GM21576 (cell line): ENCODE results near the gene SOX18.

ENCODE experiments used
- ATAC-seq: cut with Tn5 transposase; IDR thresholded peaks from one replicate; pipeline ENCODE4 v1.9.1; 2021; ENCODE audit warnings: mild to moderate bottlenecking, moderate library complexity; ENCODE audit not compliant: unreplicated experiment

Gene SOX18

DNA sequence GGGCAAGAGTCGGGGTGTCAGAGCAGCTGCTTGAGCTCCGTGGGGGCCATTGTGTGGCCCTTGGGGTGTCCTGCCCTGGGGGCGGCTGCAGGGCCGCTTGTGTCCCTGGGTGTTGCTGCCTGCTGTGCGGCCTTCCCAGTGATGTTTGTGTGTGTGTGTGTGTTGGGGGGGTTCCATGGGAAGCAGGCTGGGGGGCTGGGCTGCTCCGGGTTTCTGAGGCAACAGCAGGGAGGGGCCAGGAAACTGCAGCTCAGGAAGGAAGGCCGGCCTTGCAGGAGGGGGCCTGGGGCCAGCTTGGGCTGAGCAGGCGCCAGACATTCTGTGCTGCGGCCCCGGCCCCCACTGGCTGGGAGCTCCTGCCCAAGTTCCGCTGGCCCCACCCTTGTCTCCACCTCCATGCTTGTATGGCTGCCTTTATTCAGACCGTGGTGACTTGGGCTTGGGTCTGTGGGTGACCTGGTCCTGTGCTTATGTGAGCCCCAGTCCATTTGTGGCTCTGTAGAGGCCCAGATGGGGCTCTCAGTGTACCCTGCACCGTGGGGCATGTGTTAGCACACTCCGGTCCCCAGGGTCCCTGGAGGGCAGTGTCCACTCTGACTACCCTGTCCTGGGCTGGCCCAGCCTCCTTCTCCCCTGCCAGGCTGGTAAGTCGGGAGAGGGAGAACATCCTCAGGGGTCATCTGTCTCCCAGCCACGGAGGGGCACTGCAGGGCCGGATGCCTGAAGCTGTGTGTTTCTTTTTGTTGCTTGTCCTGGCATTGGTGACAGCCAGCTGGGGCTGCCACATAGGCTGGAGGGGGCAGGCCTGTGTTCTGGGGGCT lies 4.6 kb upstream of the SOX18 start:
- ATAC-seq: no peak

GRCh38 chr20:64052987-64053840 lies 3.8 kb upstream of the SOX18 start:
- no peak for ATAC-seq

DNA sequence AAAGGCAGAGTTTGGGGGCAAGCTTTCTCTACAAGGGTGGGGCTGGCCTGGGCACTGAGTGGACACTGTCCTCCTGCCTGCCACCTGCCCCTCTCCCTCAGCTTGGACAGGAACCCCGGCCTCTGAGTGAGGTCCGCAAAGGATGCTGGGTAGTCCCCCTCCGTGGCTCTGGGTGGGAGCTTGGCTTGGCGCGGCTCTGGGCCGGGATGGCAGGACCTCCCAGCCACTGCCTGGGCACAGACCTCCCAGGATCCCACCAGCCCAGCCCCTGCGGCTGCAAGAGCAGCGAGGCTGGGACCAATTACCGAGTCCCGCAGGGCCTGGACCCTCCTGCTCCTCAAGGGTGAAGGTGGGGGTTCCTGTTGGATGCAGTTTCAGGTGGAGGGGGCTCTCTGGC lies 2.9 kb upstream of the SOX18 start:
- ATAC-seq: no peak

GRCh38 chr20:64051561-64052325 lies 2.3 kb upstream of the SOX18 start:
- ATAC-seq: no peak

DNA sequence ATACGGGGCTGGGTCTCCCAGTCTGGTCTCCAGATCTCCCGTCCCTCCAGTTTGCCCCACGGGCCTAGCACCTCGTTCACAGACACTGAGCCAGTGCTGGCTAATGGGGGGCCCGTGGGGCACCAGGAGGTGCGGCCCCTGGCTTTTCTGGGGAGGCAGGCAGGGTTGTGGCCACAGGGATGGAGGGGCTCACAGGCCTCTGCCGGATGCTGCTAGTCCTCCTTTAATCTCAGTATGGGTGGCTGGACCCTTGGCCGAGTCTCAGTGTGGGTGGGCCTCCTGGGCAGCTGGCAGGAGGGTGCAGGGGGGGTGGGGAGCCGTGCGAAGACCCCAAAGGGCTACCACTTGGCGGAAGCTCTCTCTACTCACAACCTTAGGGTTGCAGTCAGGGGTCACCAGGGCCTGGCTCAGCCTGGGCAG lies 1.6 kb upstream of the SOX18 start:
- ATAC-seq: no peak

GRCh38 chr20:64050261-64051032 lies 1.0 kb upstream of the SOX18 start:
- no peak for ATAC-seq

DNA sequence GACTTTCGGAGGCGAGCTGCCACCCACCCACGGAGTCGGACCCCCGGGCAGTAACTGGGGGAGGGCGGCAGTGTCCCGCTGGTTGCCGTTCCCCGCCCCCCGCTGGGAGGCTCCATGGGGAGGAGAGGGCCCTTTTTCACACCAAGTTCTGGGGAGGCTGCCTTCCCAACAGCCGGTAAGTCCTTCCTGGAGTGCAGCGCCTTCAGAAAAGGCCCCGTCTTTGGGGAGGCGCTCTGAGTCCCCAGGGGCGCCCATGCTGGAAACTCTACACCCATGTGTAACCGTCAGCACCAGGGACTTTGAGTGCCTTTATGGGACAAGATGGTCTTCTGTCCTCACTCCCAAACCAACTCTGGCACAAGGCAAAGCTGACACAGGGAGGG lies 430 bp upstream of the SOX18 start:
- ATAC-seq: no peak

GRCh38 chr20:64048402-64049044 lies 916 bp downstream of the SOX18 start:
- ATAC-seq: no peak

DNA sequence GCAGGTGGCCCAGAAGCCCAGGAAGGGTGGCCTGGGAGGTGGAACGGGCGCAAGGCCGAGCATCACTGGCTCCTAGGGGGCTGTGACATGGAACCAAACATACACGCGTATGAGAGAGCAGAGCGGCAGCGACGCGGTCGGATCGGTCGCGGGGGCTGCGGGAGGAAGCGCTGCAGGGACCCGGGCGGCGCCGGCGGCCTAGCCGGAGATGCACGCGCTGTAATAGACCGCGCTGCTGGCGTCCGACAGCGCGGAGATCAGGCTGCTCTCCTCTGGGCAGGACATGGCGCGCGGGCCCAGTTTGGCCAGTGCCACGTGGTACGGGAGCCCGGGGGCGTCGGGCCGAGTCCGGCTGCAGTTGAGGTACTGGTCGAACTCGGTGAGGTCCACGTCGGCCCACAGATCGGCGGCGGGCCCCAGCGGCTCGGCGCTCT lies 1.5 kb downstream of the SOX18 start:
- ATAC-seq: no peak

- ATAC-seq: no peak
These were observed 2.4 kb downstream of the SOX18 start for GRCh38 chr20:64047046-64047389.

- ATAC-seq: no peak
These were observed 4.0 kb downstream of the SOX18 start for GRCh38 chr20:64045346-64046011.

DNA sequence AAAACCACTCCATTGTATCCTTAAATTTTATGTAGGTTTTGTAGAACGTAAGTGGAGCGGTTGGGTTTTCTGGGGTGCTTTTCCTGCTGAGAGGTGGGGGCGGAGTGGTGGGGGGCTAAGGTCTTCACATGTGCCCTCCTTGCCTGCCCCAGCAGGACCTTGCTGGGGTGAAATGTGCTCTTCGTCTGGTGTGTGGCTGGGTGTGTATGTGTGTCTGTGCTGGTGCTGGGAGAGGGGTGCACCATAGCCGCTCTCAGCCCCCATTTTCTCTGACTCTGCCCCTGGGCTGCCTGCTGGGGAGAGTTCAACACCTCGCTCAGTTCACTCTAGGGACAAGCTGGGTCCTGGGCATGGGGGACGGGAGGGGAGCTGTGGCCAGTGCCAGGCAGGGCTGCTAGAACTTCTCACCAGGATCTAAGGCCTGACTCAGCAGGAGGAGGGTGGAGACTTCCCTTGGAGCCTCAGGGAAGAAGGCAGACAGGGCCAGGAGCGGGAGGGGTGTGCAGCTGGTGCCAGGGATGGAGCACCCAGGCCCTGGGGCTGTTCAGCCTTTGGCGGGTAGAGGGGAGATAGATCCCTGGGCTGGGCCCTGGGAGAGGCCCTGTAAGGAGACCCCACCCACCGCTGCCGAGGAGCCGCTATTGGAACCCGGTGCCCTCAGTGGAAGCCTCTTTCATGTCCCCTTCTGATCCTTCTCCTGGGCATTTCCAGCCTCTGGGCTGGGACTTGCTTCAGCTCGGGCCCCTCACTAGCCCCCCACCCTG lies 4.8 kb downstream of the SOX18 start:
- no peak for ATAC-seq

DNA sequence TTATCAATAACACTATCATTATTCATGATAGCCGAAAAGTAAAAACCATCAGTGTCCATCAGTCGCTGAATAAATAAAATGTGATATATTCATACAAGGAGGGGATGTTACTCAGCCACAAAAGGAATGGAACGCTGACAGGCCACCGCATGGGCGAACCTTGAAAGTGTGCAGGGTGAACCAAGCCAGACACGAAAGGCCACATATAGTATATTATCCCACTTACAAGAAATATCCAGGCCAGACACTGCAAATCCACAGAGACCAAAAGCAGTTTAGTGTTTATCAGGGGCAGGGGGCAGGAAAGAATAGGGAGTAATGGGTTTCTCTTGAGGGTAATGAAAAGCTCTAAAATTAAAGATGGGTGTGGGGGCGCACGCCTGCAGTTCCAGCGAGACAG lies 5.7 kb downstream of the SOX18 start:
- no peak for ATAC-seq

- no peak for ATAC-seq
These were observed 7.2 kb downstream of the SOX18 start for GRCh38 chr20:64042054-64042781.

DNA sequence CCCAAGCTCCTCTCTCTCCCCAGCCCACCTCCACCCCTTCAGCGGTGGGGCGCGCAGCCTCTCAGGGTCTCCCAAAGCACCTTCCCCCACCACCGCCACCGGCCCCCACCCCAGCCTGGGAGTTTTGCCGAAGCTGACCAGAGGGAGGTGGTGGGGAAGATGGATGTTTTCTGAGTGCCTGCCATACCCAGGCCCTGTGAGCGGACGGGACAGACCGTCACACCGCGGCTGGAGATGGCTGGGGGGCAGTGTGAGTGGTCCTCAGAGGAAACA lies 7.7 kb downstream of the SOX18 start:
- ATAC-seq: no peak

DNA sequence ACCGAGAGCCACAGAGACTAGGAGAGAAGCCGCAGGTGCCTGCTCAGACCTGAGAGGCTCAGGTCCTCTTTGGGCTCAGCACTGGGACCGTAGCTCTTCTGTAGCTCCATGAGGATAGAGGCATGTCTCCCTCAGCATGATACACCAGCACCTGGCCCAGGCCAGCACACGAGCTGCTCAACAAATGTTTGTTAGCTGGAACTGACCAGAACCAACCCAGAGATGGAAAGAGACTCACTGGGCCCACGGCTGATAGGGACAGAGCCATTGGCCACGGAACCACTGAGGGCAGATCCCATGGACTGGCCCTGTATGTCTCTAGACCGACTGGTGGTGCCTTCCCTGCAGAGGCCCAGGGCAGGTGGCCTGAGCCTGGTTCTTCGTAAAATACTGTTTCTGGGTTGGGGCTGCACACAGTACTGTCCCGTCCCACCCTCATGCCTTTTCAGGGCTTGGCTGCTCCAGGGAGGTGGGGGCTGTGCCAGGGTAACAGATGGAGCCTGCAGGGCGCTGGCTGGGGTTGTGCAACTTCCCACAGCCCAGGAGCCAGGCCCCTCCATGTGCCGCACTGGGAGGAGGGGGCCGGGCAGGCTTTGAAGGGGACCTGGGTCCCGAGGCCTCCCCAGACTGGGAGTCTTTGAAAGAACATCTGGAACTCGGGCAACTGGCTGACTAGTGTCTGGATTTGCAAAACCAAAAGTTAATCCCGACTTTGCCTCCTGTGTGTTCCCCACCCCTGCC lies 8.2 kb downstream of the SOX18 start:
- no peak for ATAC-seq

GRCh38 chr20:64040231-64041039 lies 9.0 kb downstream of the SOX18 start:
- no peak for ATAC-seq
